ENCODE measurements around the gene HMX1. TPM values are rescaled to one million over a fixed set of nuclear protein-coding genes. Genes with fewer than 3 reads are reported as not detected.

The HMX1 gene
- total RNA-seq, 4 donors from 2014 or later, result 0.84 TPM; not detected in 3

DNA sequence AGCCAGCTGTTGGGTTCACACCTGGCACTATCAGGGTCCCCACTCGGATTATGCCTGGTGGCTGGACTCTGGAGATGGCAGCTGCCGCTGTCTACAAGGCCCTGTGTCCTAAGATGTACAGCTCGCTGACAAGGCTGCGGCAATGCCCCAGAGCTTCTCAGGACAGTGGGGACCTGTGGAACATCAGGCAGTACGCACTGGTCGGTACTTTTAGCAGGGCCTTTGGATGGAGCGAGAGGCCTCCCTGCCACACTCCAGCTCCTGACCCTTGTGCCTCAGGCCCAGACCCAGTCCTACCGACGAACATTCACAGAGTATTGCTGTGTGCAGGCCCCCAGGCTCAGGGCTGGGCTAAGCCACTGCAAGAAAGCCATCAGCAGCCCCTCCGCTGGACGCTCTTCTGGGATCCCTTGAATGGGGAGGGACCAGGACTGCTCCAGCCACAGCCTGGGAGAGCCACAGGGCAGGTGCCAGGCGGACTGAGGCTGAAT is 45.7 kb upstream of the HMX1 start:
- intact Hi-C loops (cut with DNase I; ENCODE audit: low total_unique reads), result no loop called here
- peak; percentile 11 to 74 for DNase-seq (ENCODE audit: low spot score in 2 of 2)
- TF ChIP-seq CTCF (IDR thresholded peaks at IDR 0.05) (no peak), POLR2A (IDR thresholded peaks at IDR 0.05) (no peak)
- 85 to 87% methylated on average over 10 to 12 of the region's 12 CpGs for WGBS, 2 donors
- H3K4me3 ChIP-seq (ENCODE audit: low read depth, poor library complexity, severe bottlenecking), result no peak overlapping the region

GRCh38 chr4:8916906-8917305 is 45.3 kb upstream of the HMX1 start:
- intact Hi-C loops (cut with DNase I; ENCODE audit: low total_unique reads), result no loop called here
- TF ChIP-seq POLR2A (IDR thresholded peaks at IDR 0.05) (no peak), CTCF (IDR thresholded peaks at IDR 0.05) (no peak)
- DNase-seq (ENCODE audit: low spot score in 2 of 2), result peak in 1 of 2 donors; percentile 10
- WGBS, 2 donors, result 85 to 97% methylated on average over 2 of the region's 2 CpGs
- no peak overlapping the region for H3K4me3 ChIP-seq (ENCODE audit: low read depth, poor library complexity, severe bottlenecking)

DNA sequence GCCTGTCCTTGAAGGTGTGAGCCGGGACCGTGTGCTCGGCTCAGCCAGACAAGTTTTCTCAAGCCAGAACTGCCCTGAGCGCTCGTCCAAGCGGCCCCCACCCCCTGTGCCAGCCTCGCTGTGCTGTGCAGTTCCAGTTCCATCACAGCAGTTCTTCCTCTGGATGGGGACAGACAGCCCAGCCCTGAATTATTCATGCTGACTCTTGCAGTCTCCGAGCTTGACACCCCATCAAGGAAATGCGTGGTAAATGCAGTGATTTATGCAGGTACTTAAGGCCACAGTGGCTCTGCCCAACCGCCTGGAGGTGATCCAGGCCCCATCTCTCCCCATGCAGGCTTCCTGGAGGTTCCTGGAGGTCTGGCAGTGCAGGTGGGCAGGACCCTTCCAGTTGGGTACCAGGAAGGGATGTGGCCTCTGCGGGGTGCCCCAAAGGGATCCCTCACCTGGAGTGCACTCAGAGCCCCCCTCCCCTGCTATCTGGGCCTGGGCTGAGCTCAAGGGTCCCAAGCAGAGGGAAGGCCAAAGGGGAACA is 44.8 kb upstream of the HMX1 start:
- DNase-seq (ENCODE audit: low spot score in 2 of 2), result peak in 1 of 2 donors; percentile 70
- H3K4me3 ChIP-seq (ENCODE audit: low read depth, poor library complexity, severe bottlenecking), result no peak overlapping the region
- TF ChIP-seq CTCF (IDR thresholded peaks at IDR 0.05), result no peak
- no peak for TF ChIP-seq POLR2A (IDR thresholded peaks at IDR 0.05)
- intact Hi-C loops (cut with DNase I; ENCODE audit: low total_unique reads), result no loop called here
- 43 to 46% methylated on average over 4 of the region's 11 CpGs for WGBS, 2 donors

DNA sequence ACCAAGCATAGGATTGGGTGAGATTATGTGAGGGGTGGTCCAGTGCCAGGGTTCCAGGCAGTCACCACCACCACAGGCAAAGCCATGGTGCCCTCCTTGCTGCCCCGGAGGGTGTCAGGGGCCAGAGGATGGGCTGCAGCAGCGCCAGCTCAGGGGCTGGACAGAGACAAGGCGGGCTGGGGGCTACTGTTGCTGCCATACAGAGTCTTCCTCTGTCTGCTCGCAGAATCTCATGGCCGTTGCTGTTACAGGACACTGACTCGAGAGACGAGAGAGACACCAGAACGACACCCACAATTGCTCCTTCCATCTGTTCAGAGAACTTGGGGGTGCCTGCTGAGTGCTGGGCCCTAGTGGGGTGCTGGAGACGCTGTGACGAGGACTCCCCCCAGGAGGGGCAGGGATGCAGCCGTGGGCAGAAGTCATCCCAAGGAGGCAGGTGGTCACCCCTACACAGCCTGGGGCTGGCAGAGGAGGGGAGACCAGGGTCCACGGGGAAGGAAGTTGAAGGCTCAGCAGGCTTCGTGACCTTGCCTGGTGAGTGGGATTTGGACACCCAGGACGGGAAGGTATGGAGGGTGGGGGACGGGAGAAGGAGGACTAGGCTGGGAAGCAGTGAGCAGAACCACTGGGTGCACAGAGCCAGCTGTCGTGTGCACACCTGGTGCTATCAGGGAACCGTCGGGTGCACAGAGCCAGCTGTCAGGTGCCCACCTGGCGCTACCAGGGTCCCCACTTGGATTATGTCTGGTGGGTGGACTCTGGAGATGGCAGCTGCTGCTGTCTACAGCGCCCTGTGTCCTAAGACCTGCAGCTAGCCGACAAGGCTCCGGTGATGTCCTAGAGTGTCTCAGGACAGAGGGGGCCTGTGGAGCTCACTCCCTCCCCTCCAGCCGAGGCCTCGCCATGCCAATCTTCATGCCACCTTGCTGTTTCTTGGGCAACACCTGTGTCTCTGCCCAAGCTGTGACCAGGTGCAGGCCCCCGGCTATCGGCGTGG is 43.9 kb upstream of the HMX1 start:
- intact Hi-C loops (cut with DNase I; ENCODE audit: low total_unique reads), result no loop called here
- TF ChIP-seq POLR2A (IDR thresholded peaks at IDR 0.05) (no peak), CTCF (IDR thresholded peaks at IDR 0.05) (no peak)
- WGBS, 2 donors, result 85% methylated on average over 19 to 24 of the region's 27 CpGs
- H3K4me3 ChIP-seq (ENCODE audit: low read depth, poor library complexity, severe bottlenecking), result no peak overlapping the region
- DNase-seq (ENCODE audit: low spot score in 2 of 2), result peak; percentile 8 to 80

GRCh38 chr4:8914461-8915171 is 43.0 kb upstream of the HMX1 start:
- TF ChIP-seq CTCF (IDR thresholded peaks at IDR 0.05), result no peak
- TF ChIP-seq POLR2A (IDR thresholded peaks at IDR 0.05), result no peak
- no peak overlapping the region for H3K4me3 ChIP-seq (ENCODE audit: low read depth, poor library complexity, severe bottlenecking)
- peak; percentile 6 to 74 for DNase-seq (ENCODE audit: low spot score in 2 of 2)
- intact Hi-C loops (cut with DNase I; ENCODE audit: low total_unique reads), result no loop called here
- 77% methylated on average over 27 of the region's 29 CpGs for WGBS, 2 donors
